Keratinocyte (primary cell): Measurements from ENCODE around the gene KLC3. TPM values are rescaled to one million over a fixed set of nuclear protein-coding genes. Genes with fewer than 3 reads are reported as not detected.

Experiments
- DNase-seq: peaks from one replicate; pipeline ENCODE4 v3.0.0-alpha.2; 2011; ENCODE audit warnings: low read depth, missing footprints, low spot score
- FAIRE-seq: peaks from 2 replicates; lab custom pipeline; 2011; peaks lifted over from hg19 to GRCh38; lab: Jason Lieb, UNC
- H2AFZ ChIP-seq: 2 replicates; pipeline ENCODE4 v1.6.0; 2012; ENCODE audit warnings: low read length, control low read depth, inconsistent platforms; ENCODE audit not compliant: control insufficient read depth
- H3K27ac ChIP-seq: 2 replicates; pipeline ENCODE4 v1.5.1; 2011; ENCODE audit warnings: low read length; ENCODE audit not compliant: control insufficient read depth, insufficient read depth
- H3K27me3 ChIP-seq: 3 replicates; pipeline ENCODE4 v1.6.0; 2011; ENCODE audit warnings: low read length; ENCODE audit not compliant: control insufficient read depth, insufficient read depth; ENCODE audit errors: extremely low read depth
- H3K36me3 ChIP-seq, 2 experiments: 2 replicates in 1 of 2; 3 replicates in 1 of 2; pipeline ENCODE4 v1.5.1; 2011; ENCODE audit warnings: low read length in 2 of 2, mild to moderate bottlenecking in 1 of 2; ENCODE audit not compliant: control insufficient read depth in 2 of 2, insufficient read depth in 2 of 2; ENCODE audit errors: extremely low read depth in 1 of 2
- H3K4me1 ChIP-seq: 3 replicates; pipeline ENCODE4 v1.5.1; 2011; ENCODE audit warnings: low read length; ENCODE audit not compliant: control insufficient read depth, insufficient read depth; ENCODE audit errors: extremely low read depth
- H3K4me2 ChIP-seq: 3 replicates; pipeline ENCODE4 v1.6.0; 2011; ENCODE audit warnings: low read depth, low read length; ENCODE audit not compliant: control insufficient read depth, insufficient read depth; ENCODE audit errors: extremely low read depth
- H3K4me3 ChIP-seq, 3 experiments: fragments of 200-600 bp in 1 of 3; sonication (generic) in 1 of 3; 2 replicates in 2 of 3; 3 replicates in 1 of 3; pipeline ENCODE4 v1.5.1; 2011 to 2016; ENCODE audit warnings: low read length in 3 of 3, mild to moderate bottlenecking in 3 of 3, control low read depth in 2 of 3, inconsistent platforms in 1 of 3, low read depth in 1 of 3, mixed read lengths in 1 of 3, mixed run types in 1 of 3, moderate library complexity in 1 of 3; ENCODE audit not compliant: control insufficient read depth in 2 of 3, insufficient read depth in 2 of 3; ENCODE audit errors: extremely low read depth in 1 of 3
- H3K79me2 ChIP-seq: 2 replicates; pipeline ENCODE4 v1.6.0; 2012; ENCODE audit warnings: low read length; ENCODE audit not compliant: control insufficient read depth, insufficient read depth
- H3K9ac ChIP-seq: 3 replicates; pipeline ENCODE4 v1.6.0; 2011; ENCODE audit warnings: low read length; ENCODE audit not compliant: control insufficient read depth, insufficient read depth; ENCODE audit errors: extremely low read depth
- H3K9me1 ChIP-seq: 3 replicates; pipeline ENCODE4 v1.6.0; 2011; ENCODE audit warnings: low read length; ENCODE audit not compliant: control insufficient read depth, insufficient read depth; ENCODE audit errors: extremely low read depth
- H3K9me3 ChIP-seq: 2 replicates; pipeline ENCODE4 v1.5.1; 2012; ENCODE audit warnings: low read depth, low read length; ENCODE audit not compliant: control insufficient read depth
- H4K20me1 ChIP-seq: 3 replicates; pipeline ENCODE4 v1.6.0; 2011; ENCODE audit warnings: low read length; ENCODE audit not compliant: control insufficient read depth, insufficient read depth; ENCODE audit errors: extremely low read depth
- CTCF ChIP-seq, 3 experiments: IDR thresholded peaks in 1 of 3; conservative IDR thresholded peaks in 1 of 3; optimal IDR thresholded peaks in 1 of 3; 2 replicates in 2 of 3; 3 replicates in 1 of 3; pipeline versions ENCODE3 to v1.5.1; 2011; ENCODE audit warnings: low read length in 3 of 3, mild to moderate bottlenecking in 3 of 3, moderate library complexity in 2 of 3, control low read depth in 1 of 3, inconsistent platforms in 1 of 3; ENCODE audit not compliant: insufficient read depth in 2 of 3; ENCODE audit errors: extremely low read depth in 1 of 3
- EZH2 ChIP-seq: IDR thresholded peaks from one replicate; pipeline ENCODE4 v1.6.1; 2012; ENCODE audit warnings: inconsistent platforms, mild to moderate bottlenecking, low read length, moderate library complexity
- dilution Hi-C: fragments of 300-500 bp; cut with MboI; formaldehyde crosslinking; loops from one replicate; pipeline ENCODE4 v1.7.0; 2020; ENCODE audit warnings: low sequenced_read_pairs; ENCODE audit not compliant: extremely low pct_ligation_motif_present
- polyA plus RNA-seq, 5 experiments: library from polyadenylated mRNA; depleted of rRNA in 3 of 5; stranded (reverse) in 3 of 5; stranded (forward) in 1 of 5; unstranded in 1 of 5; fragments of >200 nt; gene quantifications; 1 replicate in 1 of 5; 2 replicates in 3 of 5; 3 replicates in 1 of 5; pipeline versions ENCODE4 v1.2.1 to v1.2.3, GENCODE V29; 2011 to 2012; ENCODE audit warnings: missing spikeins in 2 of 5, low read depth in 1 of 5, low replicate concordance in 1 of 5

The KLC3 gene
- polyA plus RNA-seq, 1 donor (not counting 4 experiments of a cell fraction or from before 2014, with no cell fraction given): 14.7 TPM

DNA sequence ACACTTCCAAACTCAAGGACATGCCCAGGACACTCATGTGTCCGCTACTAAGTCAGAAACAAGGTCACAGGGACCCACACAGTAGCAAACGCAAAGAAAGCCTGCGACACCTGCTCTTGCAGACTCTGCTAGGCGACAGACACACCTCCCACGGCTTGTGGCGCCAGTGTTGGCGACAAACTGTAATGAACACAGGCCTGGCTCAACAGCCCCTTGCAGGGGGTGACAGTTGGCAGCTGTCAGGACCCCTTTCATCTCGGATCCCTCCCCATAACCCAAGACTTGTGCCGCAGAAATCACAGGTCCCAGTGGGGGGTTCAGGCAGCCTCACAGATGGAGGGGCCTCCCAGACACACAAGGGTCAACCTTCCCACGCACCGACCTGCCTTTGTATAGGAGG is 18.2 kb upstream of the KLC3 start:
- H3K4me1 ChIP-seq: no peaks in the 10 kb centered on the region
- no peak for DNase-seq
- no peak overlapping the region for H3K9ac ChIP-seq
- H3K9me3 ChIP-seq: no peaks in the 10 kb centered on the region
- FAIRE-seq: no peak
- H3K36me3 ChIP-seq: no peaks in the 10 kb centered on the region
- H2AFZ ChIP-seq: no peak overlapping the region
- peaks cover 10% of the 10 kb centered on the region for H3K27me3 ChIP-seq
- no peak overlapping the region for H3K4me2 ChIP-seq
- no peak overlapping the region for H3K27ac ChIP-seq
- no peak overlapping the region for H3K4me3 ChIP-seq
- H3K79me2 ChIP-seq: no peaks in the 10 kb centered on the region
- no peaks in the 10 kb centered on the region for H3K9me1 ChIP-seq
- TF ChIP-seq CTCF (optimal IDR thresholded peaks at IDR 0.05 in 1 of 3, IDR thresholded peaks at IDR 0.05 in 1 of 3, conservative IDR thresholded peaks at IDR 0.05 in 1 of 3; ENCODE audit: extremely low read depth in 1 of 3, insufficient read depth in 2 of 3, low read length in 3 of 3) (no peak), EZH2 (no peak)
- H4K20me1 ChIP-seq: no peaks in the 10 kb centered on the region
- dilution Hi-C loops: no loop called here

DNA sequence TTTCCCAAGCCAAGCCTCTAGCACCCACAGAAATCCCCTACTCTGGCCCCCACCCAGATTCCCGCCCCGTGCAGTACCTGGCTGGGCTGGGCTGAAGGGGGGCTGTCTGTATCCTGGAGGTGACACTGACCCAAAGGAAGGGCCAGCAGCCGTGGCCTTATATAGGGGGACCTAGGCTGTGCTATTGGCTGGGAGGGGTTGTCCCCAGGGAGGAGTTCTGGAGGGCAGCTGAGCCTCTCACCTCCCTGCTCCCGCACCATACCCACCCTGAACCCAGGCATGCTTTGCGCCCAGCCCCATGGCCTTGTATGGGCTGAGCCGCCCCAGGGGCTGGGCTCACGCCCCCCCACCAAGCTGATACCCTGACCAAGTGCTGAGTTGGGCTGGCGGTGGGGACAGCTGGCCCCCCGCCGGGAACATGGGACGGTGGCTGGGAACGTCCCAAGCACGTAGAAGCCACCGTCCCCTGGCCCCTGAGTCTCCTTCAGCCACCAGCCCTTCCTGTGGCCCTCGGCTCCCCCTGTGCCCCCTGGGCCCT is 17.7 kb upstream of the KLC3 start, which contains the start of gene CKM:
CKM (minus strand) TSS at position 132 of the 538 bp plus-strand sequence. CDS start 3,162 bp downstream, outside the sequence.
- dilution Hi-C loops: no loop called here
- no peaks in the 10 kb centered on the region for H3K9me3 ChIP-seq
- H3K27me3 ChIP-seq: peaks cover 10% of the 10 kb centered on the region

More for the DNA sequence above, 17.7 kb upstream of the KLC3 start, which contains the start of gene CKM:
- peak within 1 kb of the TSS; percentile 58 for H3K4me2 ChIP-seq
- no peak for FAIRE-seq
- DNase-seq: no peak
- peak within 1 kb of the TSS; percentile 26 for H2AFZ ChIP-seq
- no peaks in the 10 kb centered on the region for H3K4me1 ChIP-seq
- H4K20me1 ChIP-seq: no peaks in the 10 kb centered on the region
- TF ChIP-seq CTCF (optimal IDR thresholded peaks at IDR 0.05 in 1 of 3, IDR thresholded peaks at IDR 0.05 in 1 of 3, conservative IDR thresholded peaks at IDR 0.05 in 1 of 3; ENCODE audit: extremely low read depth in 1 of 3, insufficient read depth in 2 of 3, low read length in 3 of 3) (no peak), EZH2 (no peak)
- no peaks in the 10 kb centered on the region for H3K79me2 ChIP-seq
- H3K36me3 ChIP-seq: no peaks in the 10 kb centered on the region
- no peak within 1 kb of the TSS for H3K27ac ChIP-seq
- H3K9me1 ChIP-seq: no peaks in the 10 kb centered on the region
- H3K4me3 ChIP-seq: peak within 1 kb of the TSS in 1 of 3 experiments; percentile 34
- no peak within 1 kb of the TSS for H3K9ac ChIP-seq
